GM23338 (cell line): ENCODE results near the gene TF.

Source experiments
- EZH2phosphoT487 ChIP-seq: fragments of 200-600 bp; sonication (generic); IDR thresholded peaks from one replicate; pipeline ENCODE4 v1.8.1; 2018; ENCODE audit warnings: antibody characterized with exemption; ENCODE audit not compliant: unreplicated experiment
- TF ChIP-seq, protein P1 (sequence below), 2 experiments: fragments of 200-600 bp in 1 of 2; sonication (generic) in 1 of 2; conservative IDR thresholded peaks; 2 replicates each; pipeline versions ENCODE4 v1.5.1 to v1.6.1; 2016 to 2017; ENCODE audit warnings: antibody characterized with exemption in 2 of 2, low read depth in 2 of 2, mild to moderate bottlenecking in 2 of 2, moderate library complexity in 1 of 2

DNA sequence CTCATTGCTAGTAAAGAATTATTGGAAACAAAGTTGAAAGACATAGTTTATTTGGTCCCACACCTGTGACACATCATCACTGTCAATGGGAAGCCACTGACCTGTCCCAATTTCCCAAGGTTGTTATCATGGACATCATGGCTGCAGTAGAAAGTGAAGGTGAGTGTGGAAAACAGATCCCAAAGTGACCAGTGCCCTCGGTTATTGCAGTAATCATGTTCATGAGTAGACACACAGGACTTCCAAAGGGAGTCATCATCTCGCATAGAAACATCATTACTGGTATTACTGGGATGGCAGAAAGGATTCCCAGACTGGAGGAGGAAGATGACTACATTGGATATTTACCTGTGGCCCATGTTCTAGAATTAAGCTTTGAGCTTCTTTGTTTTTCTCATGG is 14.7 kb downstream of the TF start:
- TF ChIP-seq EZH2phosphoT487, result no peak
- TF ChIP-seq, protein P1, sequence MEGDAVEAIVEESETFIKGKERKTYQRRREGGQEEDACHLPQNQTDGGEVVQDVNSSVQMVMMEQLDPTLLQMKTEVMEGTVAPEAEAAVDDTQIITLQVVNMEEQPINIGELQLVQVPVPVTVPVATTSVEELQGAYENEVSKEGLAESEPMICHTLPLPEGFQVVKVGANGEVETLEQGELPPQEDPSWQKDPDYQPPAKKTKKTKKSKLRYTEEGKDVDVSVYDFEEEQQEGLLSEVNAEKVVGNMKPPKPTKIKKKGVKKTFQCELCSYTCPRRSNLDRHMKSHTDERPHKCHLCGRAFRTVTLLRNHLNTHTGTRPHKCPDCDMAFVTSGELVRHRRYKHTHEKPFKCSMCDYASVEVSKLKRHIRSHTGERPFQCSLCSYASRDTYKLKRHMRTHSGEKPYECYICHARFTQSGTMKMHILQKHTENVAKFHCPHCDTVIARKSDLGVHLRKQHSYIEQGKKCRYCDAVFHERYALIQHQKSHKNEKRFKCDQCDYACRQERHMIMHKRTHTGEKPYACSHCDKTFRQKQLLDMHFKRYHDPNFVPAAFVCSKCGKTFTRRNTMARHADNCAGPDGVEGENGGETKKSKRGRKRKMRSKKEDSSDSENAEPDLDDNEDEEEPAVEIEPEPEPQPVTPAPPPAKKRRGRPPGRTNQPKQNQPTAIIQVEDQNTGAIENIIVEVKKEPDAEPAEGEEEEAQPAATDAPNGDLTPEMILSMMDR (conservative IDR thresholded peaks at IDR 0.05; ENCODE audit: low read depth in 2 of 2), result no peak
